PC-3 (cell line): Measurements from ENCODE around the gene GSTCD.

ENCODE experiments used
- CTCF ChIP-seq: fragments of 300-600 bp; sonication (generic); conservative IDR thresholded peaks from 2 replicates; pipeline ENCODE4 v1.5.1; 2017; ENCODE audit warnings: antibody characterized with exemption, low read depth, mild to moderate bottlenecking, low read length
- EZH2 ChIP-seq: fragments of 300-600 bp; sonication (generic); IDR thresholded peaks from one replicate; pipeline ENCODE4 v1.6.1; 2017; ENCODE audit warnings: antibody characterized with exemption, mild to moderate bottlenecking, low read length; ENCODE audit not compliant: unreplicated experiment
- EZH2phosphoT487 ChIP-seq: fragments of 300-600 bp; sonication (generic); IDR thresholded peaks from 2 replicates; pipeline ENCODE4 v1.6.1; 2018; ENCODE audit warnings: mild to moderate bottlenecking, antibody characterized with exemption, low read length, borderline replicate concordance

- TF ChIP-seq CTCF (no peak), EZH2 (no peak), EZH2phosphoT487 (no peak)
Observed at GRCh38 chr4:105707782-105708180, 803 bp upstream of the GSTCD start.
